HL-60 (cell line): ENCODE data around the gene RAD1.

ENCODE experiments used
- CTCF ChIP-seq: IDR thresholded peaks from one replicate; pipeline ENCODE4 v1.5.1; 2011; ENCODE audit warnings: low read length, control low read depth, inconsistent platforms; ENCODE audit not compliant: insufficient read depth
- POLR2AphosphoS5 ChIP-seq: IDR thresholded peaks from 2 replicates; pipeline ENCODE4 v1.6.1; 2012; ENCODE audit warnings: low read depth
- TF ChIP-seq, protein P1 (sequence below): IDR thresholded peaks from 2 replicates; pipeline ENCODE4 v1.6.1; 2012; ENCODE audit warnings: low read depth; ENCODE audit not compliant: insufficient replicate concordance

DNA sequence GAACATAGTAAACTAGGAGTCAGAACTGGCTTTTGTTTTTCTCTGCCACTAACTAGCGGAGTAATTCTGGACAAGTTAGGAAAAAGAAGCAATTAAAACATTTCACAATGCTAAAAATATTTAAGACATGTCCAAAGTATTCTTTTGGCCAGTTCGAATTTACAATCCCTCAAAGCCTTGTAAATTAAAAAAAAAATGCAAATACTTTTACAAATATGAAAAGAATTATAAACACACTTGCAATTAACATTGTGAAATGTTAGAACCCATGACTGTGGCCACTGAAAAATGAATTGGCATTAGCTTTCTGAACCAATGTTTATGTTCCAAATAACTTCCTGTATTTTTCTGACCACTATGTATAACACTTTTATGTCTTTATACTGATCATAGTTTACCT lies 2.2 kb downstream of the RAD1 start:
- TF ChIP-seq CTCF (no peak), POLR2AphosphoS5 (no peak)
- TF ChIP-seq, protein P1, sequence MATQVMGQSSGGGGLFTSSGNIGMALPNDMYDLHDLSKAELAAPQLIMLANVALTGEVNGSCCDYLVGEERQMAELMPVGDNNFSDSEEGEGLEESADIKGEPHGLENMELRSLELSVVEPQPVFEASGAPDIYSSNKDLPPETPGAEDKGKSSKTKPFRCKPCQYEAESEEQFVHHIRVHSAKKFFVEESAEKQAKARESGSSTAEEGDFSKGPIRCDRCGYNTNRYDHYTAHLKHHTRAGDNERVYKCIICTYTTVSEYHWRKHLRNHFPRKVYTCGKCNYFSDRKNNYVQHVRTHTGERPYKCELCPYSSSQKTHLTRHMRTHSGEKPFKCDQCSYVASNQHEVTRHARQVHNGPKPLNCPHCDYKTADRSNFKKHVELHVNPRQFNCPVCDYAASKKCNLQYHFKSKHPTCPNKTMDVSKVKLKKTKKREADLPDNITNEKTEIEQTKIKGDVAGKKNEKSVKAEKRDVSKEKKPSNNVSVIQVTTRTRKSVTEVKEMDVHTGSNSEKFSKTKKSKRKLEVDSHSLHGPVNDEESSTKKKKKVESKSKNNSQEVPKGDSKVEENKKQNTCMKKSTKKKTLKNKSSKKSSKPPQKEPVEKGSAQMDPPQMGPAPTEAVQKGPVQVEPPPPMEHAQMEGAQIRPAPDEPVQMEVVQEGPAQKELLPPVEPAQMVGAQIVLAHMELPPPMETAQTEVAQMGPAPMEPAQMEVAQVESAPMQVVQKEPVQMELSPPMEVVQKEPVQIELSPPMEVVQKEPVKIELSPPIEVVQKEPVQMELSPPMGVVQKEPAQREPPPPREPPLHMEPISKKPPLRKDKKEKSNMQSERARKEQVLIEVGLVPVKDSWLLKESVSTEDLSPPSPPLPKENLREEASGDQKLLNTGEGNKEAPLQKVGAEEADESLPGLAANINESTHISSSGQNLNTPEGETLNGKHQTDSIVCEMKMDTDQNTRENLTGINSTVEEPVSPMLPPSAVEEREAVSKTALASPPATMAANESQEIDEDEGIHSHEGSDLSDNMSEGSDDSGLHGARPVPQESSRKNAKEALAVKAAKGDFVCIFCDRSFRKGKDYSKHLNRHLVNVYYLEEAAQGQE, result no peak
